ENCODE results near the gene CACNA1A. TPM values are rescaled to one million over a fixed set of nuclear protein-coding genes. Genes with fewer than 3 reads are reported as not detected.

CACNA1A gene
- total and polyA plus RNA-seq, 2 of the 13 experiments (the other 11 are each of a cell fraction or from before 2014, with no cell fraction given): not detected

GRCh38 chr19:13366529-13367143, 139.6 kb downstream of the CACNA1A start:
- Histone ChIP-seq H3K79me2 (ENCODE audit: insufficient read depth, low read length) (no peaks in the 10 kb centered on the region), H3K27me3 (ENCODE audit: control insufficient read depth in 1 of 2, insufficient read depth in 2 of 2, low read length in 2 of 2) (peaks cover 3% of the 10 kb centered on the region in 2 experiments; a peak in 2 of 5 replicates), H3K36me3 (replicated peaks in 1 of 2; ENCODE audit: control insufficient read depth in 1 of 2, insufficient read depth in 2 of 2, low read length in 2 of 2) (no peaks in the 10 kb centered on the region), H3K27ac (ENCODE audit: extremely low read length, insufficient read depth, low read length) (no peak overlapping the region), H3K9me3 (ENCODE audit: low read length) (no peaks in the 10 kb centered on the region), H3K4me2 (ENCODE audit: low read depth, low read length) (no peak overlapping the region), H4K20me1 (ENCODE audit: insufficient read depth, low read length) (no peaks in the 10 kb centered on the region), H3K4me3 (replicated peaks in 1 of 3; ENCODE audit: insufficient read depth in 1 of 3, low read depth in 2 of 3, low read length in 3 of 3) (no peak overlapping the region), H2AFZ (ENCODE audit: low read length) (no peak overlapping the region), H3K4me1 (ENCODE audit: insufficient read depth, low read length) (no peaks in the 10 kb centered on the region), H3K9ac (ENCODE audit: insufficient read depth, low read depth, low read length) (no peak overlapping the region)
- intact Hi-C loops (cut with micrococcal nuclease; ENCODE audit: unreplicated experiment) (no loop called here), in situ Hi-C loops (cut with HindIII; ENCODE audit: extremely low pct_ligation_motif_present, low pct_unique_long_range_greater_than_20kb) (no loop called here)
- 67% methylated on average over 13 of the region's 13 CpGs for WGBS (ENCODE audit: low lambda C conversion rate)
- ATAC-seq (no peak), FAIRE-seq (no peak), DNase-seq (ENCODE audit: low spot score) (no peak)
- TF ChIP-seq CTCF (CRISPR knock-in tag; IDR thresholded peaks at IDR 0.05) (peak; percentile 32; the same call in 1 of the 2 replicates), GTF2F1 (IDR thresholded peaks at IDR 0.05; ENCODE audit: low read length) (no peak), STAG1 (CRISPR knock-in tag; IDR thresholded peaks at IDR 0.05) (peak; percentile 33), ZNF710 (CRISPR knock-in tag; IDR thresholded peaks at IDR 0.05; ENCODE audit: borderline replicate concordance) (no peak)
- ChIA-PET CTCF (ENCODE audit: low intra/inter-chr PET ratio, low total read pairs) (no interaction called here), POLR2A (no interaction called here)
- BruUV-seq (replicated peaks): no TSS peak

Data from HepG2 (cell line).